ENCODE results near the gene SLC25A22.
A peak's percentile ranks its signal among the peaks of the same experiment; 100 is the strongest.

SLC25A22 gene

GRCh38 chr11:798093-798713 is at the start of gene SLC25A22:
Gene SLC25A22 (minus strand): TSS chr11:798281. CDS start chr11:795006, 3,275 bp downstream.
- DNase-seq = peak; percentile 92

- DNase-seq = no peak
Measured at GRCh38 chr11:847876-848275, 49.8 kb upstream of the SLC25A22 start.

DNA sequence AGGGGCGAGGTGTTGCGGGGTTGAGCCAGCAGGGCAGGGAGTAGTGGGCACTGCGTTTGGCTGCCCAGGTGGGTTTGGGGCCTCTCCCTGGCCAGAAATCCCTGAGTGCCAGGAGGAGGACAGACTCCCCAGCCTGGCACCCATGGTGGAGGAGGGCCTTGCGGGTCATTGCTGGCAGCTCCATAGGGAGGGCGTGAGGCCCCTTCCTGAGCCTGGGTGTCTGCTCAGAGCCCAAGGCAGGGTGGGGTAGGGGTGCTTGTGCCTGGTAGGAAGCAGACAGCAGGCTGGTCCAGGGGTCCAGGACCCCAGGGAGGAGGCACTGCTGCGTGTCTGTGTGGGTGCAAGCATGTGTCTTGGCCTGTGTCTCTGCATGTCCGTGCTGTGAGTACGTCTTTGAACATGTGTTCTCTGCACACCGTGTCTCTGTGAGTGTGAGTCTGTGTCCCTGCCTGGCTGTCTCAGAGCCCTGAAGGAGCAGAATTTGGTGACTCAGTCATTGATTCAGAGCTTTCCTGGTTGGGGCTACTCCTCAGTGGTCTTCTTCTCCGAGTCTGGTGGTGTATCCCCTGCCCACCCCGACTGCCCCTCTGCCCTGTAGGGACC is 48.5 kb upstream of the SLC25A22 start:
- DNase-seq = no peak

- no peak for DNase-seq
Measured at GRCh38 chr11:845872-846495, 47.9 kb upstream of the SLC25A22 start.

DNA sequence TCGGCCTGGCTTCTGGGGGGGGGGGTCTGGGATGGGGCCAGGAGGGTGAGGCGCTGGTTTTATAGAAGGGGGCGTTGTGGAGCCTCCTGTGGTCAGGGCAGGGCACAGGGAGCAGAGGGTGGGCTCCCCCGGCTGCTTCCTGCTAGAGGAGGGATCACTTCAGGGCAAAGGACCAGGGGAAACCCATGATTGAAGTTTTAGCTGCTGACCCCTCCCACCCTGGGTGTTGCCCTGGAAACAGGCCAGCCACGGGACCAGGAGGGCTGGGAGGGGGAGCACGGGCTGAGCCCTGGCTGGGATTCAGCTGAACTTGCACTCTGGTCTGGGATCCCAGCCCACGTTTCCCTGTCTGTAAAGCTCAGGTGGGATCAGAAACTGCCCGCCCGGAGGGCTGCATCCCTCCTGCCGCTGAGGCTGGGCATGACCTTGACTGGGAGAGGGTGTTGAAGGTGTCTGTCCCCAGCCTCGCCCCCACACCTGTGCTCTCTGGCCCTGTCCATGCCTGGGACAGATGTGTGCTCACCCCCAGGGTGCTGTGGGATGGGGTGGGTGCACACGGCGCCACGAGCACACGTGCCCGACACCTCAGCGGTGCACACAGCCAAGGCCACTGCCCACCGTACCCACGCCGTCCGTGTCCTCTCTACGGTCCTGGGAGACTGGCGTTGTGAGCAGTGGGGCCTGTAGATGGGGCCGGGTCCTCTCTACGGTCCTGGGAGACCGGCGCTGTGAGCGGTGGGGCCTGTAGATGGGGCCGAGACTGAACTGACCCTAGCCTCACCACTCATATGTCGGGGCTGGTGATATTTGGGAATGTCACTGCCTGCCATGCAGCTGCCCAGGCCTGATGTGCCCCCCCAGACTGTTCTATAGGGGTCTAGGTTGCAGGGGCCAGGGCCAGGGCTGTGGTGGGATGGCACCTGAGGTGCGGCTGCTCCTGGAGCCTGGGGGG is 46.9 kb upstream of the SLC25A22 start:
- DNase-seq = no peak

- no peak for DNase-seq
Measured at GRCh38 chr11:843818-844692, 46.0 kb upstream of the SLC25A22 start.

DNA sequence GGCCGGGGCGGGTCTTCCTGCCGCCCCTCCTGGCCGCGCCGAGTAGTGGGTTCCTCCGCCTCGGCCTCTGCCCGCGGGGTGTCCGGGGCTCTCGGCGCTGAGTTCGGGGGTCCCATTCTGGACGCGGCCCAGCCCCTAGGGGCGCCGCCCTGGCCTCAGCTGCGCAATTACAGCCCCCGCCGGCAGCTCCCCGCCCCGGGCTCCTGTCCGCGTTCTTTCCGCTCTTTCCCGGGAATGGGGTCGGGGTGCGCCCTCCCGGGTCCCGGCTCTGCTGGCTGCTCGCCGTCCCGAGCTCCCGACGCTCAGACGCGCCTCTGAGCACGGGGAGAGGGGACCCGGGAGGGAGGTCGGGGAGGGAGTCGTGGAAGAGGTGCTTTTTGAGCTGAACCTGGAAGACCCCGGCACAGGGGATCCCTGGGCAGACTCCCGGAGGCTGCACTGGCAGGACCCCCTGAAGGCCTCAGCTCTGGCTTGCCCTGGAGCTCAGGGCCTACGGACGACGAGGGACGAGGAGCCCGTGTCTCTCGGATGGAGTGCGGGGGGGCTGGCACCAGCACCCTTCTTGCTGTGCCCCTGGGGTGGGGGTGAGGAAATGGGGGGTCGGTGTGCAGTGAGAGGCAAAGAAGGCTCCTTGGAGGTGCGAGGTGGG is 45.1 kb upstream of the SLC25A22 start:
- DNase-seq = peak; percentile 44

DNA sequence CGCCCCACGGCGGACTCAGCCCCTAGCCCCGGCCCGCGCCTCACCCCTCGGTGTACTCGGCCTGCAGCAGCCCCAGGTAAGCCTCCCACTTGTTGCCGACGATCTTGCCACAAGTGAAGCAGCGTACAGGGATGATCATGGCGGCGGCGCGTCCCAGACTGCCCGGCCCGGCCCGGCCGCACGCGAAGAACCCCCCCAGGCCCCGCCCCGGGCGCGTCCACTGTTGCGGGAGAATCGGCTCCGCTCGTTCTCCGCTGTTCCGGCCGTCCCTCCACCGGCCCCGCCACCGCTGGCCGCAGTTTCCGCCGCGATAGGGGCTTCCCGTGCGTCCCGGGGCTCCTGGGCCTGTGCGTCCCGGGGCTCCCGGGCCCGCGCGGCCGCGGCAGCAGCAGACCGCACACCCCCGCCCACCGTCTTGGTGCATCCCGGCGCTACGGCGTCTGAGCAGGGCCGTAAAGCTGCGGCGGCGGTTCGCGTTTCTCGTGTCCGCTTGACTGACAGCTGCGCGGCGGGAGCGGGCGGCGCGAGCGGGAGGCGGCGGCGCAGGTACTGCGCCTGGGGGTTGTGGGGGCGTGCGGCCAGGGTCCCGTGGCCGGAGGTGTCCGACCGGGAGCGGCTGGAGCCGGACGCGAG is 44.4 kb upstream of the SLC25A22 start, which contains the start of the genes POLR2L and TSPAN4:
TSS of gene POLR2L (minus strand) at position 160 of the 633 bp plus-strand sequence. CDS start at position 139, 21 bp downstream.
TSS of gene TSPAN4 (plus strand) at position 483 of the 633 bp plus-strand sequence. CDS start 7,453 bp downstream, outside the sequence.
- peak; percentile 92 for DNase-seq

- no peak for DNase-seq
Measured at GRCh38 chr11:841981-842369, 43.9 kb upstream of the SLC25A22 start.

GRCh38 chr11:839875-840617 is 42.0 kb upstream of the SLC25A22 start:
- DNase-seq = no peak

DNA sequence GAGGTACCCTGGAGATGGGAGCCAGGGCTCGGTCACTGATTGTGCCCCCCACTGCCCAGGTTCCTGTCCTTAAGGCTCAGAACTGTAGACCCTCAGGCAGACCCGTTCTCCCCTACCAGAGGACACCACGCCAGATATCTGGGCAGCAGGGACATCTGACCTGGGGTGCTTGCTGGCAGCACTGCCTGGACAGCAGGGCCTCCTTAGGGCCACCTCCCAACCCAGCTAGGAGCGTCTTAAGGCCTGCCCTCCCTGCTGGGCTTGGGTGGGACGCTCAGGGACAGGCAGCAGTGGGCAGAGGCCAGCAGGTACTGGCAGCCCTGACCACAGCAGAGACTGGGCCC is 41.2 kb upstream of the SLC25A22 start:
- no peak for DNase-seq

DNA sequence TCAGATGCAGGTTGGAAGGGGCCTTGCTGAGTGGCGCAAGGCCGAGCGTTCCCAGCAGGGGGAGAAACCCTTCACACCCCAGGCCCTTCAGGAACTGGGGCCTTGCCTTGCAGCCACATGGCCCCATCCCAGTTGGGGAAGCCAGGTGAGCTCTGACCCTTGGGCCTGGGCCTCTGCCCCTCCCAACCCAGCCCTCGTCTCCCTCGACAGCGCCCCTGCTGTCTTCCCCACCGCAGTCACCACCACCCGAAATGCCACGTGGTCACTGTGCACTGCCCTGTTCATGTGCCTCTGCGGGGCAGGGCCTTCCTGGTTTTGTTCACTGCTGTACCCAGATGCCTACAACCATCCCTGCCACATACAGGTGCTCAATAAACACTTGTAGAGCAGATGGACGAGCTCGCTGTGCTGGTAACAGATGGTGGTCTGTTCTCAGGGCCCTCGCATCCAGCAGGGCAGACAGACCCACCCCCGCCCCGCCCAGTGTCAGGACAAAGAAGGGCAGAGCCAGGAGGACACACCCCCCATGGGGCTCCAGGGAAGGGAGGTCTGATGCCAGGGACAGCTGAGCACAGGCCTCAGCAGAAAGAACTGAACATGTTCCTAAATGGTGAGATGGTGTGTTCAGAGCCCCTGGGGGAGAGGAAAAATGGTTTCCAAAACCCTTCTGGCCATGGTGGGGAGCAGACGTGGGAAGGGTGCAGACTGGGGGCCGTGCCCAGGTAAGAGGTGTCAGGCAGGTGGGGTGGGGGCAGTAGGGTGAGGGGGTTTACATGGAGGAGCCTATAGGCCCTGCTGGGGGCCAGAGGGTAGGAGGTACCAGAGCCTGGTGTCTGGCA is 40.6 kb upstream of the SLC25A22 start:
- no peak for DNase-seq

GRCh38 chr11:837990-838307 is 39.9 kb upstream of the SLC25A22 start:
- no peak for DNase-seq

GRCh38 chr11:837189-837989 is 39.3 kb upstream of the SLC25A22 start:
- no peak for DNase-seq

- DNase-seq = no peak
Measured at GRCh38 chr11:836700-837099, 38.6 kb upstream of the SLC25A22 start.

GRCh38 chr11:836274-836673 is 38.2 kb upstream of the SLC25A22 start:
- DNase-seq = no peak

GRCh38 chr11:834371-835316 is 36.6 kb upstream of the SLC25A22 start:
- DNase-seq = no peak

Data from activated CD4-positive, CD25-positive, alpha-beta regulatory T cell treated with anti-CD3 and anti-CD28 coated beads, Interleukin-2, amount 50 U/mL, for 72 hours (primary cell).